ENCODE measurements around the gene RHOJ. TPM values are rescaled to one million over a fixed set of nuclear protein-coding genes. Genes with fewer than 3 reads are reported as not detected.

Gene RHOJ
- total RNA-seq, 1 donor from 2014 or later, result 12.9 TPM

GRCh38 chr14:63268771-63269170, 64.5 kb downstream of the RHOJ start:
- no peaks in the 10 kb centered on the region for H3K36me3 ChIP-seq
- no peak overlapping the region for H3K27ac ChIP-seq
- H3K4me1 ChIP-seq, result no peaks in the 10 kb centered on the region
- H3K9me3 ChIP-seq, result no peaks in the 10 kb centered on the region
- no peaks in the 10 kb centered on the region for H3K27me3 ChIP-seq
- no peak overlapping the region for H3K4me3 ChIP-seq
- no peak for TF ChIP-seq CTCF (IDR thresholded peaks at IDR 0.05)
- intact Hi-C loops (cut with DNase I), result no loop called here
- DNase-seq (ENCODE audit: low spot score in 2 of 2), result no peak

GRCh38 chr14:63269561-63270225, 65.5 kb downstream of the RHOJ start:
- no peak overlapping the region for H3K27ac ChIP-seq
- no peak for DNase-seq (ENCODE audit: low spot score in 2 of 2)
- no peaks in the 10 kb centered on the region for H3K4me1 ChIP-seq
- H3K27me3 ChIP-seq, result no peaks in the 10 kb centered on the region
- H3K9me3 ChIP-seq, result no peaks in the 10 kb centered on the region
- intact Hi-C loops (cut with DNase I), result loop anchor here (10.0 kb wide), 1 partner anchor 1105 kb away; no protein-coding TSS in a partner anchor
- no peak overlapping the region for H3K4me3 ChIP-seq
- no peak for TF ChIP-seq CTCF (IDR thresholded peaks at IDR 0.05)
- no peaks in the 10 kb centered on the region for H3K36me3 ChIP-seq

GRCh38 chr14:63273129-63273528, 68.9 kb downstream of the RHOJ start:
- no peak for TF ChIP-seq CTCF (IDR thresholded peaks at IDR 0.05)
- intact Hi-C loops (cut with DNase I), result loop anchor here (10.0 kb wide), 1 partner anchor 1108 kb away; no protein-coding TSS in a partner anchor

GRCh38 chr14:63273717-63274655, 69.7 kb downstream of the RHOJ start:
- no peak for DNase-seq (ENCODE audit: low spot score in 2 of 2)
- intact Hi-C loops (cut with DNase I), result loop anchor here (10.0 kb wide), 1 partner anchor 1109 kb away; no protein-coding TSS in a partner anchor
- no peak overlapping the region for H3K27ac ChIP-seq

More at GRCh38 chr14:63273129-63273528, 68.9 kb downstream of the RHOJ start:
- no peak for DNase-seq (ENCODE audit: low spot score in 2 of 2)
- H3K4me1 ChIP-seq, result no peaks in the 10 kb centered on the region
- H3K4me3 ChIP-seq, result no peak overlapping the region
- H3K27me3 ChIP-seq, result no peaks in the 10 kb centered on the region
- no peaks in the 10 kb centered on the region for H3K9me3 ChIP-seq
- no peaks in the 10 kb centered on the region for H3K36me3 ChIP-seq
- no peak overlapping the region for H3K27ac ChIP-seq

GRCh38 chr14:63275611-63276010, 71.4 kb downstream of the RHOJ start:
- DNase-seq (ENCODE audit: low spot score in 2 of 2), result no peak
- H3K4me1 ChIP-seq, result no peaks in the 10 kb centered on the region
- H3K27me3 ChIP-seq, result no peaks in the 10 kb centered on the region
- no peaks in the 10 kb centered on the region for H3K36me3 ChIP-seq
- no peak overlapping the region for H3K27ac ChIP-seq
- intact Hi-C loops (cut with DNase I), result loop anchor here (1.0 to 10.0 kb wide), 3 partner anchors 33 to 1111 kb away; no protein-coding TSS in a partner anchor
- no peak overlapping the region for H3K4me3 ChIP-seq
- no peak for TF ChIP-seq CTCF (IDR thresholded peaks at IDR 0.05)
- H3K9me3 ChIP-seq, result no peaks in the 10 kb centered on the region

More at GRCh38 chr14:63273717-63274655, 69.7 kb downstream of the RHOJ start:
- Histone ChIP-seq H3K4me3 (no peak overlapping the region), H3K36me3 (no peaks in the 10 kb centered on the region), H3K4me1 (no peaks in the 10 kb centered on the region), H3K9me3 (no peaks in the 10 kb centered on the region), H3K27me3 (no peaks in the 10 kb centered on the region)
- no peak for TF ChIP-seq CTCF (IDR thresholded peaks at IDR 0.05)

Data from ascending aorta (tissue), 2 donors.